NOMO-1 treated with DMSO at 0.1 percent for 48 hours (cell line): ENCODE results near the gene RTN4R.

Source experiments
- DNase-seq: peaks from one replicate; lab custom pipeline; 2025; ENCODE audit not compliant: unreplicated experiment; lab: John Stamatoyannopoulos, UW

The RTN4R gene

DNA sequence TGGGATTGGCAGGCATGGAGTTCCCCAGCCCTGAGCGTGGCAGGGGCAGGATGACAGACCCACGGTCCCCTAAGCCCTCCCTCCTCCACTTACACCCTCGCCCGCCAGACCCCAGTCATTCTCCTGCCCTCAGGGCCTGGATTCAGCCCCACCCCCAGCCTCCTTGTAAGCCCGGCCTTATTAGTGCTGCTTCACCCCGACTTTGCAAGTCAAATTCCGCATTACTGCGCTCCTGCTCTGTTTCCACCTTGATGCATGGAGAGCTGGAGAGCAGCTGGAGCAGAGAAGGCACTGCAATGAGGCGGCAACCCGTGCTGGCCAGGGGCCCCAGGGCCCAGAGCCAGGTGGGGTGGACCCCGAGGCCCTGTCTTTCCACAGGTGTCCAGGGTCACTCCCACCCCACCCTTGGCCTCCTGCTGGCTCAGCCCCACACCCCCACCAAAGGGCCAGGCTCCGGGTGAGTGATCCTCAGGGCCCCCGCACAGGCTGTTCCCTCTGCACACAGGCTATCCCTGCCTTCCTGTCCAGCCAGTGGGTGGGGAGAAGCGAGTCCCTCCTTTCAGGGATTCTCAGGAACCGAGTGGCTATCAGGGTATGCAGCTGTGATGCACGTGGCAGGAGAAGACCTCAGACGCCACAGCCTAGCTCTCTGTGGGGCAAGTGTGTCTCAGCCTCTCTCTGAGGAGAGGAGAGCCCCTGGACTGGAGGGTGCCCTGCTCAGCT, 36.4 kb downstream of the RTN4R start:
- DNase-seq: no peak

DNA sequence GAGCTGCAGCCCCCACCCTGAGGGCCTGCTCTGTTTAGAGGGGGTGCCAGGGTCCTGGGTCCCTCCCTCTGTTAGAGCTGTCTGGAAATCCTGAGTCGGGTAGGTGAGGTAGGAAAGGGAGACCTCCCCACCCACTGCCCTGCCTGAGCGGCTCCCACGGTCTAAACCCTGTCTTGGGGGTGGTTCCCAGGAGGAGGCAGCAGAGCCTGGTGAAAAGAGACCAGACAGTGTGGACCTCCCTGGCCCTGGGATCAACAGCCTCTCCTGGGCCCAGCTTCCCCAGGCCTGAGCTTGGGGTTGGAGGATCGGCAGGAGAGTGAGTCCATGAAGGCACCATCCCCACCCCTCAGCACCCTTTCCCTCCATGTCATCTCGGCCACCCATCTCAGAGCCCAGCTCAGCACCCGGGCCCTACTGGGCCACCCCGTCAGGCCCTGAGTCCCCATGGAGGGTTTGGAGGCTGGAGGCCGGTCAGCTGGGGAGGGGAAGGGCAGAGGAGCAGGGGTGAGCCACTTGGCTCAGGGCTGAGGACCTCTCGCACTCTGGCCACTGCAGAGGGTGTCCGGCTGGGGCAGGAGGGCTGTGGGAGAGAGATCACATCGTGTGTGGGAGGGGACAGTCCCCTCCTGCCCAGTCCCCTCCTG, 37.2 kb downstream of the RTN4R start:
- DNase-seq: no peak

DNA sequence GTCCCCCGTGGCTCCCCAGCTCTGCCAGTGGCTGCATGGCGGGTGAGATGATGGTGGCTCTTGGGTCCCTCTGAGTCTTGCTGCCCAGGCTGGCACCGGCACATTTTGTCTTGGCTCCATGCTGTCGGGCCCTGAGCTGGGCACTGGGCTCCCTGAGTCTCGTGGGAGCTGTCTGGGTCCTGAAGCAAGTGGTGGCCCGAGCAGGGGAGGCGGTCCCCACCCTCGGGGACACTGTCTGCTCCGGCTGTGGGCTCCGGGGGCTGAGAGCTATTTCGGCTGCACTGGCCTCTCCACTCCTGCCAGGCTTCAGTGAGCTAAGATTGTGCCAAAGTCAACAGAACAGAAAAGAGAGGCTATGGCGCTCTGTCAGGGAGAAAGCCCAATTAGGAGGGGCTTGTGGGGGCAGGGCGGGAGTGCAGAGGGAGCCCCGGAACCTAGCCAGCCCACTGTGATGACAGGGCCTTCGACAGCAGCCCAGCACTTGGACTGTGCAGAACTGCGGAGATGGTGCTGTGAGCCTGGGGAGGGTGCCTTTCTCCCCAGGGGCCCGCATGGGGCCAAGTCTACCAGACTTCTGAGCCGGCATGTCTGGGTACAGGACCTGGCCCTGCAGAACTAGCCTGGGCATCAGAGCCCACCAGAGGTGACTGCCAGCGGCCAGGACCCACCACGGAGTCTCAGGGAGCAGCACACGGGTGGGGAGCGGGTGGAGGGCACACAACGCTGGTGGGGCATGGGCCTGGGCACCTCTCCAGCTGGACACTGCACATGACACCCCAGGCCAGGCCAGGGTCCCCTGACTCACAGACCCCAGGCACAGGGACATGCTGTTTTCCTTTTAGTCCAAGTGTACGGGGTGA, 38.0 kb downstream of the RTN4R start:
- DNase-seq: no peak

DNA sequence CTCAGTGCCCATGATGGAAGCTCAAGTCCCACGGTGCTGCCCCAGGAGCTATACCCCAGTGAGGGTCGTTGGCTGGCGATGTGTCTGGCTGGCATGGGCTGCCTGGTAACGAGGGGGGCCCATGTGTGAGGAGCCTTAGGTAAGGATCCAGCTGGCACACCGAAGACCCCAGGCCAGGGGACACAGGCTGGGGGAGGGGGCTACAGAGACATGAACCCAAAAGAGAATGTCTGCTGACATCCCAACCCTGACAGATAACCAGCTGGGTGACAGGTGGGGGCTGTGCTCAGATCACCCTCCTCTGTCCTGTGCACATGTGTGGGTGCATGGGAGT, 39.2 kb downstream of the RTN4R start:
- DNase-seq: no peak

DNA sequence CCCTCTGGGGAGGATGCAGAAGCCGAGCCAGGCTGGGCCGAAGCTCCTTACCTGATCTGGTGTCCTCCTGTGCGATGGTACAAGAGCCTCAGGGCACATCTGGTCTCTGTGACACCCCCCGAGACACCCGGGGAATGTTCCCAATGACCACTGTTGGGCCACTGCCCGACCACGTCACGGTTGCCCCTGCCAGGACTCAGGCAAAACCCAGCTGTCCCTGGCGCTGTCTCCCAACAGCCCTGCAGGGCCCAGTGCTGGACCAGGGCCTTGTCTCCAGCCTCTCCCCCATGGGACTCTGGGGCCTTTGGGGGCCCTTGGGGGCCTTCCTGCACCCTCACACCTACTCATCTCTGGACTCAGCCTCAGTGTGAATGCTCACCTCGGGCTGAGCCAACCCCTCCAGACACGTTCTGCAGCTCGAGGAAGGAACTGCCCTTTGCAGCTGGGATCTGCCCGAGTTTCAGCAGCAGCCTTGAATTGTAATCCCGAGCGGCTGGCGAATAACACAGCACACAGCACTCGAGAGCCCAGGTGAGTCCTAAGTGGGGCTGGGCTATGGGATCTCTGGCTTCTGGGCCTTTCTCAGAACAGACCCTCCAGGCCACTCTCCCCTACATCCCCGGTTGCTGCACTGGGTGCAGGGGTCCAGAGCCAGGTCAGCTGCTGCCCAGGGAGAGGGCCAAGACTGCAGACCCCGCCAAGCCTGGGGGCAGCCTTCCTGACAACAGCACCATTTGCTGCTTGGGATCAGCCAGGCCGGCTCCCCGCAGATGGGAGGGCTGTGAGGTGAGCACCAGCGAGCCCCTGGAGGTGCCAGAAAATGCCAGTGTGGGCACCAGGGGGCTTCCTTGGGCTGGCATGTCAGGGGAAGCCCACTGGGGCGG, 39.8 kb downstream of the RTN4R start:
- DNase-seq: no peak

DNA sequence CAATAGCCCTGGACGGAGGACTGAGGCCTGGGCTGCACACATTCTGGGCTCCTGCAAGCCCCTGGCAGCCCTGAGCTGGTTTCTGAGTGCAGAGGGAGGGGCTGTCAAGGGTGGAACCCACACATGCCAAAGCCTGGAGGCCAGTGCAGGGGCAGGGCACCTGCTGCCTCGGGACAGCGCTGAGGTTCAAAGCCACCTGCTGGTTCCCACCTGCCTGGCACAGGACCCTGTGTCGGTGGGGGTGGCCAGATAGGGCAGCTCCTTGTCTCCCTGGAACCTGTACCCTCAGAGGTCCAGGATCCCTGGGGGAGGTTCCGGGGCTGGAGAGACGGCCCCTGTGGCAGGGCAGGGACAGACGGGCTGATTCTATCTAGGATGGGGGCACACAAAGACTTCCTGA, 40.8 kb downstream of the RTN4R start:
- no peak for DNase-seq

DNA sequence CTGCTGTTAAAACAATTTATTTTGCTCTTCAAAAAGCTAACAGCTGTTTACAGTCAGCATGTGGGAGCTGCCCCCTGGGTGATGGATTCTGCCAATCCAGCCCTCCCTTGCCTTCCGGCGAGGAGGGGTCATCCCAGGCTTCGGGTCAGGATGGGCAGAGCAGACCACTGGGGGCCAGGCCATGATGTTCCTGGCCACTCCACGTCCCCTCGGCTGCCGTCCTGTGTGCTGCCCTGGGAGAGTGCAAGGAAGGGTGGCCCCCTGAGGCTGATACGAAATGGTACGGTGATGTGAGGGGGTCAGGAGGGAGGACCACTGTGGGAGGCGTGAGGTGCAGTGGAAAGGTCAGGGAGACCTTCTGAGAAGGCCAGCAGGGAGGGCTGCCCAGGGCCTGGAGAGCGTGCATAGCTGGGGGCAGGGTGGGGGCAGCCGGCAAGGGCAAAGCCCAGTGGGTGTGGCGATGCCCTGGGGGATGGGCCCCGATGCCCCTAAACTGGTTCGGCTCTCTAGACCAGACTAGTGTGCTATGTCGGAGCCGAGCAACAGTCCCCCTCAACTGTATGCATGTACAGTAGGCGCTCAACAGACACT, 41.3 kb downstream of the RTN4R start:
- no peak for DNase-seq

DNA sequence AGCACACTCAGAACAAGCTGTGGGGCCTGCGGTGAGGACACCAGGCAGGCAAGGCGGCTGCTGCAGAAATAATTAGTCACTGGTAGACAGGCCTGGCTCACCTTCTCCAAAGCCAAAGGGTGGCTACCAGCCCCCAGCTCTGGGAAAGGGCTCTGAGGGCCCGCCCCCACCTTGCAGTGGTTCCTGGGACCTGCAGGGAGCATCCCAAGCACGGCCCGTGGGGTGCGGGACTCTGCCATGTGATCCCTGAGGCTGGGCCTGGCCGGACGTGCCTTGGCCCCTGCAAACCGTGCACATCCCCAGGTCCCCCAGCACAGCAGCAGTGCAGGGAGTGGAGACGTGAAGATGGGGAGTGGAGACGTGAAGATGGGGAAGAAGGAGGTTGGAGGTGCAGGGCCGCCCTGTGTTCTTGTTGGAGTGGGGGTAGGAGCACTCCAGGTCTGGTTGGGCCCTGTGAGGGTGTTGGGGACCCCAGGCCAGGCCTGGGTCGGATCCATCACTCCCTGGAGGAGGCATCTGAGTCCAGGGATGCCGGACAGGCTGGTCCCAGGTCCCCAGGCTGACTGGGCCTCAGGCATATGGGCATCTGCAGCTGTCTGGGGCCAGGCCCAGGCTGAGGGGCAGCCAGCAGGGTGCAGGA, 41.9 kb downstream of the RTN4R start:
- no peak for DNase-seq

DNA sequence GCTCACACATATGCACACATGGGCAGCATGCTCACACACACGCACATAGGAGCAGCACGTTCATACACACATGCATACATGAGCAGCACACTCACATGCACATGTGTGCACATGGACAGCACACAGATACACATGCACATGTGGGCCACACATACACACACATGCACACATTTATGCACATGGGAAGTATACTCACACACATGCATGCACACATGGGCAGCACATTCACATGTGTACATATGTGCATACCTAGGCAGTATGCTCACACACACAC, 42.5 kb downstream of the RTN4R start:
- no peak for DNase-seq

DNA sequence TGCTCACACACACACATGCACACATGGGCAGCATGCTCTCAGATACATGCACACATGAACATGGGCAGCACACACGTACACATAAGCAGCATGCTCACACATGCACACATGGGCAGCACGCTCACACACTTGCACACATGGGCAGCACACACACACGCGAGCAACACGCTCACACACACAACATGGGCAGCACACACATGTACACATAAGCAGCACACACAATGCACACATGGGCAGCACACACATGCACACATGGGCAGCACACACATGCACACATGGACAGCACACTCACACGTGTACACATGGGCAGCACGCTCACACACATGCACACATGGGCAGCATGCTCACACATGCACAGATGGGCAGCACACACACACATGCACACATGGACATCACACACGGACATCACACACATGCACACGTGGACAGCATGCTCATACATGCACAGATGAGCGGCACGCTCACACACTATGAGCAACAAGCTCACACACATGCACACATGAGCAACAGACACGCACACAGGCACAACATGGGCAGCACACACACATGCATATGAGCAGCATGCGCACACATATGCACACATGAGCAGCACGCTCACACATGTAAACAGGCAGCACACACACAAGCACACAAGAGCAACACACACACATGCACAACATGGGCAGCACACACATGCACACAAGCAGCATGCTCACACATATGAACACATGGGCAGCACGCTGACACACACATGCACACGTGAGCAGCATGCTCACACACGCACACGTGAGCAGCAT, 43.0 kb downstream of the RTN4R start:
- DNase-seq: no peak

DNA sequence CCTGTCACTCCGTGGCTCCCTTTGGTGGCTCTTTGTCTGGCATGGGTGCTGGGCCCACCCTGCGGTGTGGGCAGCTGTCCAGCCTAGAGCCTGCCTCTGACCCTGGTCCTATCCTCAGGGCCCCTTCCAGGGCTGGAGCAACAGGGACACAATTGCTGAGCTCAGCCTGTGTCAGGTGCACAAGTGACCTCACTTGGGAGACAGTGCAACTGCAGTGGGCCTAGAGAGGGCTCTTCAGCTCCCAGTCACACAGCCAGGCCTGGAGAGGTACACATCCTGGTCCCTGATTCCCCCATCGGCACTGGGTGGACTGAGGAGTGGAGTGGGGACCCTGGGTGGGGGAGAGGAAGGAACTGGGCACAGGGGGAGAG, 43.9 kb downstream of the RTN4R start:
- DNase-seq: no peak

DNA sequence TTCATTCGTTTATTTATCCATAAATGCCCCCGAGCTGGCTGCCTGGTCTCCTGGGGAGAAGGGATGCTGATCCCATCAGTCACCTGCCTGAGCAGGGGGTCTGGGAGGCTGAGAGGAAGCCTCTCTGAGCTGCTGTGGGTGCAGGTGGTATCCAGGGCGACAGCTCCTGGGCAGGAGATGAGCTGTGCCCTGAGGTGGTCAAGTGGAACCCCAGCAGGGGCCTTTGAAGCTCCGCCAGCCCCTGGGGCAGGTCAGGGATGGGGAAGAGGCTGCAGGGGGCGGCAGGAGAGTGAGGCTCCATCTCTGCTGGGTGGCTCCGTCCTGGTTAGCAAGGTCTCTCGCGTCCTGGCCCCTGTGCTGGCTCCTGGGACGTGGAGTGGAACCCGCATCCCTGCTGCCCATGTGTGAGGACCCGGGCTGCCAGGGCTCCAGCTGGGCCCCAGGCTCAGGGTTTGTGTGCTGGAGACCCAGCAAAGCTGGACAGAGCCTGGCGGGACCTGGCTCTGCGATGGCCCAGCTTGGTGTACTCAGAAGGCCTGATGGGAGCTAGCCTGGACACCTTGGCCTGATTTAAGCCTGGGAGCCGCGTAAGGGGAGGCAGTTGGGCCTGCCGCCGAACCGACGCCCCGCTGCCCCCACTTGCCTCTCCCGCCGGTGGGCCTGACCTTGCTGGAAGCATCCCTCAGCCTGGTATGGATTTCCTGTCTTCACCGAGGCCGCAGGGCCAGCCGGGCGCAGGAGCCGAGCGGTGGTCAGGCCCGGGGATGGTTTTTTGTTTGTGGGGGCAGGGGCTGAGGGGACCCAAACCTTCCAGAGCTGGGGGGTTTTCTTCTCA, 44.5 kb downstream of the RTN4R start:
- DNase-seq: no peak

DNA sequence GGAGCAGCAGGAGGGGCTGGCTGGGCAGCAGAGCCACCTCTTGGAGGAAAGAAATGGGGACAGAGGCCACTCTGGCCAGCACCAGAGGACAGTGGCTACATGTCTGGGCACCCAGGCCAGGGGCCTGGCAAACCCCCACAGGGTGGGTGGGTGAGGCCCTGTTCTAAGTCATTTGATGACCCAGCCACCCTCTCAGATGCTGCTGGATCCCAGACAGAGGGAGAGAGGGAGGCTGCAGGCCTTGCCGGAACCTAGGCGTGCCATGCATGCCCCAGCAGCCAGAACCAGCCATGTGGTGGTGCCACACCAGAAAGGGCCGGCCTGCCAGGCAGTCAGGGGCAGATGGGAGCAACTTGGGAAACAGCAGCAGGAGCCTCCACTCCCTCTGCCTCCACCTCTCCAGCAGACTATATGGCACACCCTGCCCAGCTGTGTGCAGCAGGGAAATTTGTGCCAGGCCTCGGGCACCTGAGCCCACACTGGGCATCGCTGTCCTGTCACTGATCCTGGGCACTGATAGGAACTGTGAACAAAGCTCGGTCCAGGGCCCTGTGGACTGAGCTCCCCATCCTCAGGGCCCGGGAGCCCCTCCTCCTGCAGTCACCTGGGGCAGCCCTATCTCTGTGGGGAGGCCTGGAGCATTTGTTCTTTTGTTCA, 45.2 kb downstream of the RTN4R start:
- DNase-seq: no peak

DNA sequence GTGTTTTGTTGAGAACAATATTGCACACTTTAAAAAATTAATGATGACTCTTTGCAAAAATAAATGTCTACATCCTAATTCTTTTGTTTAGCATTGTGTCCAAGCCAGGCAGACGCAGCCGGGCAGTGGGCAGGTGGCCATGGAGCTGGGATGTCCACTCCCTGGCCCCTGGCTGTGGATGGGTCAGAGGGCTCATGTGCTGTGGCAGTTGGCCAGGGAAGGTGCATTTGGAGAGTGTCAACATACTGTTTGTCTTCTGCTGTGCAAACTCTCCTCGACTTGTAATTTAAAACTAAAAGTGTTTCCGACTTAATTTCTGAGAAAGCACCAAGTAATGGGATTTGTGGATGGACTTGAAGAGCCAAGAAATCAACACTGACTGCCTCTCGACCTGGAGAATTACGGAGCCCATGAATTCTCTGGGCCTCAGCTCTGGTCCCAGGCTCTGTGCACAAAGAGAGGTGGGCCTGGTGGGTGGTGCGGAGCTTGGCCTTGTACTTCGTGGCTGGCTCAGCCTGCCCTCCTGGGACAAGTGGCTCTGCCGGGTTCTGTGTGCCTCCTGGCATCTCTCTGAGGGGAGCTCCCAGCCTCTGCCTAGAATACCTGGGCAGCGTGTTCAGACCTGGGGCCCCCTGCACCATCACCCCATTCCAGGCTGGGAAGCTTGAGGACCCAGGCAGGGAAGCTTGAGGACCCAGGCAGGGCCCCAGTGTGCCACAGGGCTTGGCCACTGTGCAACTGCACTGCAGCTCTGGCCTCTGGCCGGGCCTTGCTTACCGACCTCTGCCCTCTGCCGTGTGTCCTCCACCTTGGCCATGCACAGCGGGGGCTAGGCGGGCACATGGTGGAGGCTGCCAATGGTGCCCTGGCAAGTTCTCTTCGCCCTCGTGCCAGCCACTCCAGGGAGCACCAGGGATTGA, 46.4 kb downstream of the RTN4R start:
- DNase-seq: no peak

DNA sequence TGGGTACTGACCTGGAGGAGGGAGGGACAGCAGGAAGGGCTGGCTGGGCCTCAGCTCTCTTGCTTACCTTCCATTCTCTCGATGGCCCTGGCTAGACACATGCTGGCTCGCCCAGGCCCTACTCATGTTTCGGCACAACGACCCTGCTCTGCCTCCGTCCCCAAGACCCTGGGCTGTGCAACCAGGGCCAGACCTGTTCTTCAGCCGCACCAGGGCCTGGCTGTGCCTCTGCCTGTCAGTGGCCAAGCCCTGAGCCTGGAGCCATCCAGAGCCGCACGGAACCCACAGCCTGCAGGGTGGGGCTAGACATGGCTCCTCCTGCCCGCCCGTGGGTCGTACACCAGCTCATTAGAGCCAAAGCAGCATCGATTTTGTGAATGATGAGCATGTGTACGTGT, 47.5 kb downstream of the RTN4R start:
- DNase-seq: no peak

DNA sequence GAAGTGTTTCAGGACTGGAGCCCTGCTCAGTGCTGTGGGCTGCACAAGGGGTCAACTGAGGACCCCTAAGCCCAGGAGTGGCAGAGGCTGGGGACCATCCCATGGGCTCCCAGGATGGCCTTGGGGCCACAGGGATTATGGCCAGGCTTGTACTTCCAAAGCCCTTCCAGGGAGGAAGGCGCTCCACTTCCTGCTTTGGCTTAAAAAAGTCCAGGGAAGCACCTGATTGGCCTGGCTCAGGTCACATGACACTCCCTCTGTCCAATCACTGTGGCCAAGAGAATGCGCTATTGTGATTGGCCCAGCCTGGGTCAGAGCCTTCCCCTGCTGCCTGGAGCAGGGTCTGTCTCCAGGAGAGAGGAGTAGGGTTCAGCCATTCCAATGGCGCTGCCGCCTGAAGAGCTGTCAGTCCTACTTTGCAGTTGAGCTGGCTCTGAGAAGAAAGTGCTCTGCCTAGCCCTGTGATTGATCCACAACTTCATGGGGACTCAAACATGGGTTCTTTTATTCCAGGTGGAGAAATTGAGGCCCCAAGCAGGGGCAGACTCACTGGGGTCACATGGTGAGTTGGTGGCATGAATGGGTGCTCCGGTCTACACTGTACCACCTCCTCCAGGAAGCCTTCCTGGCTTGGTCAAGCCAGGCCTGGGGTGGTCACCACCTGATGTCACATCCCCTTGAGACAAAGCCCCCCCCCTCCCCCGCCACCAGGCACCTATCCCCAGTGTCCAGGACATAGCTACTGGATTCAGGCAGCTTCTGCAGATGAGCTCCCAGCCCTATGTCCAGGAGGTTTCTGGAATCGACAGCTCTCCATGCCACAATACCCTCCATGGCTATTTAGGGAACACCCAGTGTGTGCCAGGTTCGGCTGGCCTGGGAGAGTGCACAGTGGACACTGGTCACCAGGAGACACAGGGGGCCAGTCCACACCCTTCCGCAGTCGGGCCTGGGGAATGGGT, 48.2 kb downstream of the RTN4R start:
- no peak for DNase-seq
